ENCODE measurements around the gene CSTB.

- TF ChIP-seq POLR2A (IDR thresholded peaks at IDR 0.05) (peak in 1 of 2 donors; percentile 32), CTCF (IDR thresholded peaks at IDR 0.05) (no peak)
Observed at GRCh38 chr21:43767984-43768867, 7.9 kb downstream of the CSTB start.

All from adrenal gland (tissue), 5 donors.